Peyer's patch (tissue), 4 donors: ENCODE data around the gene MRPL53.

Source experiments
- CTCF ChIP-seq, 6 experiments: fragments of 450-650 bp in 4 of 6; fragments of 200-600 bp in 2 of 6; sonication (generic) in 1 of 6; IDR thresholded peaks; one replicate each; pipeline ENCODE4 v1.5.1; 2017 to 2019; ENCODE audit warnings: antibody characterized with exemption in 6 of 6, mild to moderate bottlenecking in 3 of 6, moderate library complexity in 1 of 6
- POLR2A ChIP-seq, 2 donors: fragments of 450-650 bp; IDR thresholded peaks; one replicate each; pipeline ENCODE4 v1.5.1; 2017; ENCODE audit warnings: antibody characterized with exemption in 2 of 2, mild to moderate bottlenecking in 2 of 2, moderate library complexity in 2 of 2

- TF ChIP-seq CTCF (IDR thresholded peaks at IDR 0.05) (no peak), POLR2A (IDR thresholded peaks at IDR 0.05) (no peak)
Measured at GRCh38 chr2:74448771-74449170, 23.7 kb downstream of the MRPL53 start.
